NOMO-1 treated with DMSO at 0.1 percent for 48 hours (cell line): ENCODE results near the gene ACSL3.
A peak's percentile ranks its signal among the peaks of the same experiment; 100 is the strongest.
"Not testable (repeated sequence)": the region's sequence is repeated elsewhere in the genome, so short reads cannot be mapped to it uniquely, and the experiment has no call there.

ENCODE experiments used
- DNase-seq: peaks from one replicate; lab custom pipeline; 2025; ENCODE audit not compliant: unreplicated experiment; lab: John Stamatoyannopoulos, UW

ACSL3 gene

DNA sequence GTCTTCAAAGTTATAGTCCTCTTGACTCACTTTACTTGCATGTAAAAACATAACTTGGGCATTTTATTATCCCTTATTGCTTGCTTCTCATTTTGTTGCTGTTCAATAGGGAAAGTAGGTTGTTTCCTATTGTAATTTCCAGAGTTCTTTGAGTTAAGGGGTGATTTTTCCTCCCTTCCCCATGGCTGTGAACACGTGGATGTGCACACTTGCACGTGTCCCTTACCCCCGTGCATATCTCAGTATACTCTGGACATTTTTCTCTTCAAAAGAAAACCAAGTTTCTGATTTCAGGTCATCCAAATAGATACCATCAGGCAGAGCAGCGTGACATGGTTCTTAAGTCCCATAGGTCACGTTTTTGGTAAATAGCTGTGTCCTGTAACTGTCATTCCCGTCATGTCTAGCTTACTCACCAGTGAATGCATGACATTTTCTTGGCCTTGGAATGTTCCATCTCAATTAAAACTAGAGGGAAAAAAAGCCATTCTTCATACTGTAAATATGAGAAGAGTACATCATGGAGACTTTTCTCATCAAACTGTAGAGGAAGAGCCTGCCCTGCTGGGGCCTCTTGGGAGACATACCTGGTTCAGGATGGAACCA is 107.8 kb downstream of the ACSL3 start:
- DNase-seq, result no peak

DNA sequence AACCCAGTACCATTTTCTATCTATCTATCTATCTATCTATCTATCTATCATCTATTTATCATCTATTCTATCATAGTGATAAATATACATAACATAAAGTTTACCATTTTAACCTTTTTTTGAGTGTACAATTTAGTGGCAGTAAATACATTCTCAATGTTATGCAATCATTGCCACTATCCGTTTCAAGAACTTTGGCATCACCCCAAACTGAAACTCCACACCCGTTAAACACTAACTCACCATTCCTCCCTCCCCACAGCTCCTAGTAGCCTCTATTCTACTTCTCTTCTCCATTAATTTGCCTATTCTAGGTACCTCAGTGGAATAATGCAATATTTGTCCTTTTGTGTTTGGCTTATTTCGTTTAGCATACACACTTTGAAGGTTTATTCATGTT is 108.7 kb downstream of the ACSL3 start:
- peak; percentile 10 for DNase-seq

DNA sequence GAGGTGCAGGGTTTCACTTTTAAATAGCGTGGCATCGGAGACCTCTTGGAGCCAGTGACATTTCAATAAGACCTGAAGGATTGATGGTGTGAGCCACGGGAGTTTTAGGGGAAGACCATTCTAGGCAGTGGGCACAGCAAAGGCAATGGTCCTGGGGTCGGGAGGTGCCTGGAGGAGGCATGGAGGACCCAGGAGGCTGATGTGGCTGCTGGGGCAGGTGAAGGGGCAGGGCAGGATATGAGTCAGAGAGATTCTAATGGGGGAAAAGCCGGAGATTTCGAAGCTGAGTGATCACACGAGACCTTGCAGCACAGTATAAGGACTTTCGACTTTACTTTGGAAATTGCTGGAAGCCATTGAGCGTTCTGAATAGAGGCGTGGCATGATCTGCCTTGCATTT is 111.6 kb downstream of the ACSL3 start:
- no peak for DNase-seq

DNA sequence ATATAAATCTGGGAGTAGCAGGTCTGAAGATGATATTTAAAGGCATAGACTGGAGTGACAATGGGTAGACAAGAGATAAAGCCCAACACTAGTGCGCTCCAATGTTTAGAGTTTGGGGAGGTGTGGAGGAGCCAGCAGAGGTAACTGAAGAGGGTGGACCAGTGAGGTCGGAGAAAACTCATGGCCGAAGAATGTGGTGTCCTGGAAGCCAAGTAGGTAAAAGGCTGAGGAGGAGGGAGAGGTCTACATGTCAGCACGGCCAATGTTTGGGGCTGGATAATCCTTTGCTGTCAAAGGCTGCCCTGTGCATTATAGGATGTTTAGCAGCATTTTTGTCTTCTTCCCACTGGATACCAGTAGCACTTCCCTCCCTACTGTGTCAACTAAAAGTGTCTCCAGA is 112.4 kb downstream of the ACSL3 start:
- DNase-seq, result no peak

DNA sequence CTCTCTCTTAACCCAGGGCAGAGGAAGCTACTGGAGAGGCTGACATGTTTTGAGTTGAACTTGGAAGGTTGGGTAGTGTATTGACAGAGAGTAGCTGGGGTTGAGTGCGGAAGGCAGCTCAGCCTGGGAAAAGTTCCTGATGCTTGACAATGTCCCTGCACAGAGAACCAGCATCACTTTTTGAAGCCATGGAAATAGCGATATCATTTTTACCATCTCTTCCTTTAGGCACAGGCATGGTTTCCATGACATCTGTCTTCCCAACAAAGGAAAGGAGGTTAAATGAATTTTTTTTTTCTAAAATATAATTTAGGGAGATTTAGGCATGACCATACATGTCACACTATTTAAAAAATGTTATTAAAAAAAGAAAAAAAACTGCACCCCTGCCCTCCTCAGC is 112.9 kb downstream of the ACSL3 start:
- no peak for DNase-seq

DNA sequence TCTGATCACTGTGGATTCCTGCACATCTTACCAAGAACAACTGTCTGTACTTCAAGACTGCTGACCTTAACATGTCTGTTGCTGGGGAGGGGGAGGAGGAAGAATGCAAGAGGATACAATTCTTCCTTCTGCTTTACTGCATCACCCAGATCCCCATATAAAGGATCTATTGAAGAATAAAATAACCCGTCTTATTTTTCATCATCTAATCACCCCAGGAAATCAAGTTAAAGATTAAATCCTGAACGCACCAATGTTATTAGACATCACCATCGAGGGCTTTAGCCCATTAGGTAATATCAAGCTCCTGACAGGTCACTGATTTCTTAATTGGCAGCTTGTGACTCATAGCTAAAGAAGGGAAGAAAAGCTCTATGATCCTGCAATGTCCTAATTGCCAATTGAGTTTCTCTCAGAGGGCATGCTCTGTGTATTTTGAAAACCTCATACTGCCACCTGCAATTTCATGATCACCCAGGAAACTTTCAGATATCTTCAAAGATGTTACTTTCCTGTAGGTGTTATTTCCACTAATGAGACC is 115.8 kb downstream of the ACSL3 start:
- no peak for DNase-seq

DNA sequence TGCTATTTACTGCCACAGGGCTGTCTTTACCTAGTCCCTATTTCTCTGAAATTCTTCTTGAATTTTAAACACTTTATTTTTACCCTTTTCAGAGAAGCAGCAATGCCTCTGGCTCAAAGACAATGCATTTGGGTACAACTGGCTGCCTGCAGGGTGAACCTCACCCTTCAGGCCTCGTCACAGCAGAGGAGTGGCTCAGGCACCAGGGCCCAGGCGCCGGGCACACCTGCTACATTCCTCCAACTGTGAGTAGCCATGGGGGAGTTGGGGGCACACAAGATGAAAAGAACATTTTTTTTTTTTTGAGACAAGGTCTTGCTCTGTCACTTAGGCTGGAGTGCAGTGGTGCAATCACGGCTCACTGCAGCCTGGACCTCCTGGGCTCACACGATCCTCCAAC is 116.3 kb downstream of the ACSL3 start:
- DNase-seq, result no peak

DNA sequence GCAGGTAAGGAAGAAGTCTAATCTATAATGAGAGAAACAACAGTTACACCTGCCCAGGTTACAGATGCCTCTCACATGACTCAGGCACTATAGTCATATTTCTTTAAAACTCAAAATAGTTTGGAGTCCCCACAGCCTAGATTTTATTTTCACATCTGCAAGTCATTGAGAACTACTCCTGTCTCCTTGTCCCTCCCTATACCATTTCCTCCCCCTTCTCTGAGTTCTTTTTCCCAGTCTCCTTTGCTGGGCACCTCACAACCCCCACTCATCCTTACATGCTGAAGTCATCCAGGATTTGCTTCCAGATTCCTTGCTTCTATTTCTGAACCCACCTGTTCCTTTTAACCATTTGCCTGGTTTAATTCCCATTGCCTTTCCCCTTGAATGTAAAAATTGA is 118.0 kb downstream of the ACSL3 start:
- DNase-seq, result no peak

DNA sequence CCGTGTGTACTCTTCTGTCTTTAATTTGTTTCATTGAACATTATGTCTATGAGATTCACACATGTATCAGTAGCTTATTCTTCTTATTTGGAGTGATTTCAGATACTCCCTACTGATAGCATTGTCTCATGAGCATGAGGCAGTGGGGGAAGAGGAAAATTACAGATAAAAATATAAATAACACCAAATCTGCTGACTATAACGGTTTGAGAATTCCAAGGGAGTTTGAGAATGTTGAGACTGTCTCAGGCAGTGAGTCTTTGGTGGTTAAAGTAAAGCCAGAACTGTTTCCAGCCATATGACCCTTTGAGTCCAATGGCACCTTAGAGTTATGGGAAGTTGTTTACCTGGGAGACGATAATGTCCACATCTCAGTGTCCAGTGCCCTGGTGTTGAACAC is 118.6 kb downstream of the ACSL3 start:
- DNase-seq, result no peak

DNA sequence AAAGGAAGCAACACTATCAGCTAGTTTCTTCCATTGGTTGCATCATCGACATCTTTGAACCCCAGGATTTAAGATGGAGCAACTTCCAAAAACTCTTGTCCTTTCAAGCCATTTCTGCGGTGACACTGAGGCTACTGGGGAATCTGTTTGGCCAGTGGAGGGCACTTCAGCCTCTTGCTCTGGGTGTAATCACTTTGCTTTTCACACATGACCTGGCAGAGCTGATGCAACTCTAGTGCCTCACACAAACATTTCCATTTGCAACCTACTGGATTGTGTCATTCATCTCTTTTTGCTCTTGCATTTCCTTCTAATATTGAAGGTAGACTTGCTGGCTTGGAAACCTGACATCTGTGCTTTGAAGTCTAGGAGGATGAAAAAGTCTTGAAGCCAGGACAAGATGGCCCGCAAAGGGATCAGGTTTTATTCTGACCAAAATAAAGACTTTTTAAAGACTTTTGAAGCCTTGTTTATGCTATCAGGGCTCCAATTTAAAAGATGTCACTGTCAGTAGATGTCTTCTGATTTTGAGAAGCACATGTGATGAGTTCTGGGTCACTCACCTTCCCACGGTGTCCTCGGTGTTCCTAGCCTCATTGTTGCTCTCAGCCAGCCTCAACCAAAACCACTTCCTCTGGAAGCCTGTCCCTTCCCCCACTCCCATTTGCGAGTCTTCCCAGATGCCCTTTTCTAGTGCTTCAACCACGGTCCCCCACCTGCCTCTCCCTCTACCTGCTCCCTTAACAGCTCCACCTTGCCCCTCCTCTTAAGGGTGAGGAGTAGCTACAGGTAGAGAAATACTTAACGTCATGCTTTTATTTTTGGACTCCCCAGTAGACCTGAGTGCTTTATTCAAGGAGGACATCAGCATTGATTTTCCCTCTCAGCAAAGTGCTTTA is 121.4 kb downstream of the ACSL3 start:
- peak; percentile 83 for DNase-seq

DNA sequence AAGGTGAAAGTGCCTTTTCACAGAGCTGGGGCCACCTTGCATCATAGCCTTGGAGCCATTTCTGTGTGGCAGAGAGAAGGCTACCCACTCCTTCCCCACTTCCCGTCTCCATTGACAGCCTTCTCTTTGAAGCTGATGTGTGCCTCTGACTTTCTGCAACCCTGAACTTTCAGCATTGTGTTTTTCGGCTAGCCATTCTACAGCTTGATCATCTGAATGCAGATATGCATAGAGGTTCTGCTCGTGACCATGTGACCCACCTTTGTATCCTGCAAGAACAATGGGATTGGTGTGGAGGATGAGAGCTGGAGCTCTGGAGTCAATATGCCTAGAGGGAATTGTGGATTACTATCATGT is 122.1 kb downstream of the ACSL3 start:
- DNase-seq, result no peak

DNA sequence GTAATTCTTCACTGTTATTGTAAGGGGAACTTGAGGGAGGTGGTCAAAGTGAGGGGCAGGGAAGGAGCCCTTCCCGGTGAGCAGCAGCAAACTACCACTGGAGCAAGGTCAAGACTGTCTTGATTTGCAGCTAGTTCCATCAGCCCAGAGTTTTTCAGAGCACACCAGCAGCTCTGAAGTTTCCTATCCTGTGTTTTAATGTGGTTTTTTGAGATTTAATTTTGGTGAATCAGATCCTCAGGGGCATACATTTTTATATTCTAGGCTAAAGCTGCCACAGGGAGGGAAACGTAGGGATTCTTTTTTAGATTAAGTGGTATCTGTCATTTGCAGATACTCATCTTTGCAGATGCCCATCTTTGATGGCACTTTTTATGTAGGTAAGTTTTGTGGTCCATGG is 124.1 kb downstream of the ACSL3 start:
- DNase-seq, result no peak

DNA sequence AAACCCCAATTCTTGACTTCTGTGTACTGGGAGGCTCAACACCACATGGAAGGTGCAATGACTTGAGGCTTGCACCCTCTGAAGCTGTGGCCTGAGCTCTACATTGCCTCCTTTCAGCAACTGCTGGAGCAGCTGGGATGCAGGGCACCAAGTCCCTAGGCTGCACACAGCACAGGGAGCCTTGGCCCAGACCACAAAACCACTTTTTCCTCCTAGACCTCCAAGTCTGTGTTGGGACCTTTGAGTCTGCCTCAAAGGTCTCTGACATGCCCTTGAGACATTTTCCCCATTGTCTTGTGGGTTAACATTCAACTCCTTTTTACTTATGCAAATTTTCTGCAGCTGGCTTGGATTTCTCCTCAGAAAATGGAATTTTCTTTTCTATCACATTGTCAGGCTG is 128.6 kb downstream of the ACSL3 start:
- DNase-seq, result no peak

DNA sequence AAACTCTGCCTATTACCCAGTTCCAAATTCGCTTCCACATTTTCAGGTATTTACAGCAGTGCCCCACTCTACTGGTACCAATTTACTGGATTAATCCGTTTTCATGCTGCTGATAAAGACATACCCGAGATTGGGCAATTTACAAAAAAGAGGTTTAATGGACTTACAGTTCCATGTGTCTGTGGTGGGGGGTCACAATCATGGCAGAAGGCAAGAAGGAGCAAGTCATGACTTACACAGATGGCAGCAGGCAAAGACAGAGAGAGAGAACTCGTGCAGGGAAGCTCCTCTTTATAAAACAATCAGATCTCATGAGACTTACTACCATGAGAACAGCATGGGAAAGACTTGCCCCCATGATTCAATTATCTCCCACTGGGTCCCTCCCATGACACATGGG is 129.4 kb downstream of the ACSL3 start:
- not testable (repeated sequence) for DNase-seq

DNA sequence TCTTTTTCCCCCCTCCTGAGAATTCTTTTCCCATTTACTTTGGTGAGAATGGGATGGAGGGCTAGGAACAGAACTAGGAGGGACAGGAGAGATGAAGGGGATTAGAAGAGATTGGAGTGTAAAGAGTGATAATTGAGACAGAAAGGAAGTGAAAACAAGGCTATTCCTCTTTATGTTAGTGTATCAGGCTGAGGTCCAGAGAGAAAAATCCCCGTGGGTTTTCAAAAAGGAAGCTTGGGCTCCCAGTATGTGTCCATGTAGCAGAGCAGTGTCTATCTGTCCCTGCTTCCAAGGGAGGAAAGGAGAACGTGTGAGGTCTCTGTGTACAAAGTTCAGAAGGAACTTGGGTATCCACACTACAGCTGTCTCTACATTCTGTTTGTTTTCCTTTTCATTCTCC is 131.3 kb downstream of the ACSL3 start:
- DNase-seq, result no peak
